ENCODE data around the gene PIK3R5. TPM values are rescaled to one million over a fixed set of nuclear protein-coding genes. Genes with fewer than 3 reads are reported as not detected.

PIK3R5 gene
- total RNA-seq, 4 donors from 2014 or later = 17.8 to 62.1 (median 22.5) TPM

- DNase-seq (ENCODE audit: low spot score in 2 of 2) = no peak
- Histone ChIP-seq H3K4me1 (peaks cover 0 to 6% (median 0%) of the 10 kb centered on the region in 4 donors), H3K27ac (no peak overlapping the region), H3K36me3 (no peaks in the 10 kb centered on the region), H3K27me3 (no peaks in the 10 kb centered on the region), H3K9me3 (no peaks in the 10 kb centered on the region), H3K4me3 (no peak overlapping the region)
- 78 to 83% methylated on average over 6 of the region's 6 CpGs for WGBS, 2 donors
- TF ChIP-seq, protein P1, sequence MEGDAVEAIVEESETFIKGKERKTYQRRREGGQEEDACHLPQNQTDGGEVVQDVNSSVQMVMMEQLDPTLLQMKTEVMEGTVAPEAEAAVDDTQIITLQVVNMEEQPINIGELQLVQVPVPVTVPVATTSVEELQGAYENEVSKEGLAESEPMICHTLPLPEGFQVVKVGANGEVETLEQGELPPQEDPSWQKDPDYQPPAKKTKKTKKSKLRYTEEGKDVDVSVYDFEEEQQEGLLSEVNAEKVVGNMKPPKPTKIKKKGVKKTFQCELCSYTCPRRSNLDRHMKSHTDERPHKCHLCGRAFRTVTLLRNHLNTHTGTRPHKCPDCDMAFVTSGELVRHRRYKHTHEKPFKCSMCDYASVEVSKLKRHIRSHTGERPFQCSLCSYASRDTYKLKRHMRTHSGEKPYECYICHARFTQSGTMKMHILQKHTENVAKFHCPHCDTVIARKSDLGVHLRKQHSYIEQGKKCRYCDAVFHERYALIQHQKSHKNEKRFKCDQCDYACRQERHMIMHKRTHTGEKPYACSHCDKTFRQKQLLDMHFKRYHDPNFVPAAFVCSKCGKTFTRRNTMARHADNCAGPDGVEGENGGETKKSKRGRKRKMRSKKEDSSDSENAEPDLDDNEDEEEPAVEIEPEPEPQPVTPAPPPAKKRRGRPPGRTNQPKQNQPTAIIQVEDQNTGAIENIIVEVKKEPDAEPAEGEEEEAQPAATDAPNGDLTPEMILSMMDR (IDR thresholded peaks at IDR 0.05) = no peak
- TF ChIP-seq POLR2A (IDR thresholded peaks at IDR 0.05) (no peak), EP300 (IDR thresholded peaks at IDR 0.05) (no peak)
Measured at GRCh38 chr17:8898636-8899035, 66.9 kb downstream of the PIK3R5 start.

- DNase-seq (ENCODE audit: low spot score in 2 of 2) = no peak
- no peak overlapping the region for H3K27ac ChIP-seq
- no peaks in the 10 kb centered on the region for H3K9me3 ChIP-seq
- H3K4me3 ChIP-seq = no peak overlapping the region
- TF ChIP-seq POLR2A (IDR thresholded peaks at IDR 0.05) (no peak), EP300 (IDR thresholded peaks at IDR 0.05) (no peak)
- TF ChIP-seq, protein P1 (IDR thresholded peaks at IDR 0.05) = no peak
- WGBS, 2 donors = 67 to 74% methylated on average over 2 of the region's 2 CpGs
- peaks cover 0 to 6% (median 0%) of the 10 kb centered on the region in 4 donors for H3K4me1 ChIP-seq
- no peaks in the 10 kb centered on the region for H3K36me3 ChIP-seq
- H3K27me3 ChIP-seq = no peaks in the 10 kb centered on the region
Measured at GRCh38 chr17:8898126-8898525, 67.4 kb downstream of the PIK3R5 start.

DNA sequence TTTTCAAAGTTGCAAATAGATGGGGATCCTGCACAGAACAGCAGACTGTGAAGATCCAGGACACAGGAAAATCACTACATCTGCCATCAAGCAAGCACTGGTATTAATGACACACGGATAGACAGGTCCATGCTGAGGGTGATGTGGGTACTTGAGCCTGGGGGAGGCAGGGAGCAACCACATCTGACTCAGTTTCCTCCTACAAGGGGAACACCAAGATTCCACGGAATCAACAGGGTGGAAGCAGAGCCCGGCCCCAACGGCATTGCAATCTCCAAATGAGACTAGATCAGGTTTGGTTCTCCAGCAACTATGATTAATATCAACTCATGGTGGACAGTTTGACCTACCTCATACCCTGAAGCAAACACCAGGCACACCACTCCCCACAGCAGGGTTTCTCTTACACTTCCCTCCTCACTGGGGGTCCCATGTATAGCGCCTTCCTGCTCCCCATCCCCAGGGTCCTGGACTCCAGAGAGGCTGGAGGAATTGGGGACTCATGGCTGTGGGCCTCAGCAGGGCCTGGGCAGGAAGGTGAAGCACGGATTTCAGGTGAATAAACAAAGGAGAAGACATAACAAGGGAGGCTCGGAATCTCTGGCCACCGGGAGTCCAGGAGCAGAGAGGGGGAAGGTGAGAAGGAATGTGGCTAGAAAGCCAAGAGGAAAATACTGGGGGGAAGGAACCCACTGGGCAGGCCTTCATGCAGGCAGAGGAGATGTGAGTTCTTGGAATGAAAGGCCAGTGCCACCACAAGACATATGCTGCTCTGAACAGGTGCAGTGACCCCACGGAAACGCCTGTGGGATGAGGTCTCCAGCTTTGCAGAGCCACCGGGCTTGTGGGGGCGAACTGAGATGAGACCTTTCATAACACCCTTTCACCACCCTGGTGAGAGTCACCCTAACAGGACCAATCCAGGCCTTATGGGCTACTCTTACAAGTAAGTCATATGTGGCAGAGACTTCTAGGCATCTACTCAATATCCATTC lies 68.6 kb downstream of the PIK3R5 start:
- no peaks in the 10 kb centered on the region for H3K9me3 ChIP-seq
- TF ChIP-seq, protein P1 (IDR thresholded peaks at IDR 0.05) = no peak
- no peak for TF ChIP-seq POLR2A (IDR thresholded peaks at IDR 0.05)
- no peak for TF ChIP-seq EP300 (IDR thresholded peaks at IDR 0.05)
- H3K27me3 ChIP-seq = no peaks in the 10 kb centered on the region
- H3K27ac ChIP-seq = no peak overlapping the region
- H3K36me3 ChIP-seq = no peaks in the 10 kb centered on the region
- 78 to 80% methylated on average over 12 of the region's 12 CpGs for WGBS, 2 donors
- no peak for DNase-seq (ENCODE audit: low spot score in 2 of 2)
- H3K4me3 ChIP-seq = no peak overlapping the region
- peaks cover 0 to 6% (median 0%) of the 10 kb centered on the region in 4 donors for H3K4me1 ChIP-seq

DNA sequence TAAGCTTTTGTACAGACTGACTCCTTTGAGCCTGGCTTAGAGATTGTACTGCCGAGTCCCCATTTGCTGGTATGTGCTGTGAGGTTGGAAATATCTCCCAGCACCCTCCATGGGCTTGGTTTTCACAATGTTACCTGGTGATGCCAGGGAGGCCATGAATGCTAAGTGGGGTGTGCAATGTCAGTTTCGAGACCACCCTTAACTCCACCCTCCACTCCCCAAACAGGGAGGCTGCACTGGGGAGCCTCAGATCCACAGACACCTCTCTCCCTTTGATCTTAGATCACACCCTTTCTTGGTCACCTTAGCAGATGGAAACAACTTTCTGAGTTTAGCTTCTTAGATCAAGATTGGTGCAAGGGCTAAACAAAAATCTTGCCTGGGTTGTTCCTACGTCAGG lies 69.4 kb downstream of the PIK3R5 start:
- WGBS, 2 donors = 66 to 74% methylated on average over 3 of the region's 3 CpGs
- peaks cover 0 to 6% (median 0%) of the 10 kb centered on the region in 4 donors for H3K4me1 ChIP-seq
- no peak for DNase-seq (ENCODE audit: low spot score in 2 of 2)
- H3K27me3 ChIP-seq = no peaks in the 10 kb centered on the region
- H3K4me3 ChIP-seq = no peak overlapping the region
- no peaks in the 10 kb centered on the region for H3K9me3 ChIP-seq
- no peak overlapping the region for H3K27ac ChIP-seq
- H3K36me3 ChIP-seq = no peaks in the 10 kb centered on the region
- no peak for TF ChIP-seq EP300 (IDR thresholded peaks at IDR 0.05)
- no peak for TF ChIP-seq POLR2A (IDR thresholded peaks at IDR 0.05)
- TF ChIP-seq, protein P1 (IDR thresholded peaks at IDR 0.05) = no peak

Measured in tibial nerve (tissue), 4 donors.